ENCODE results near the gene CITED1.

DNA sequence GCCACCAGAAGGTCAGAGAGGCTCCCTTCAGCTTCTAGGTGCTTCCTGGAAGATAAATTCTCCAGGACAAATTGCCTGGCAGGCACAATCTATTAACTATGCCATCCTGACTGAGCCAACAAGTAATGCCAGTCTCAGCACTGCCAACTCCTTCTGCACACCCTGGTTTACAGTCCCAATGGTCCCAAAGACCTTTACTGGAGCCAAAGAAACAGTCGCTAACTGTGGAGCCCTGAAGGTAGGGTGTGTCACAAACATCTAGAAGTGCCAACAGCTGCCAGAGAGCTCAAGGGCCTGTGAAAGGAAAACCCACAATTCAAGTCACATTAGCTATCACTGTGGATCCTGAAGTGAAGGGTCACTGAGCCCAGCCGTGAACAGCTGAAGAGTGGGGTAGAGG lies 34.9 kb upstream of the CITED1 start:
- TF ChIP-seq POLR2AphosphoS5 (IDR thresholded peaks at IDR 0.05; ENCODE audit: low read depth, low read length) (no peak), CTCF (IDR thresholded peaks at IDR 0.05 in 2 of 3, conservative IDR thresholded peaks at IDR 0.05 in 1 of 3; ENCODE audit: borderline replicate concordance in 1 of 3, insufficient read depth in 1 of 3, low read depth in 2 of 3, low read length in 2 of 3) (no peak), EZH2 (IDR thresholded peaks at IDR 0.05) (no peak), POLR2A (IDR thresholded peaks at IDR 0.05; ENCODE audit: borderline replicate concordance, extremely low read depth, insufficient read depth, insufficient read length) (no peak), REST (IDR thresholded peaks at IDR 0.05; ENCODE audit: low read depth) (no peak), CBX3 (IDR thresholded peaks at IDR 0.05; ENCODE audit: low read depth) (no peak), EZH2phosphoT487 (IDR thresholded peaks at IDR 0.05; ENCODE audit: borderline replicate concordance) (no peak), SP1 (IDR thresholded peaks at IDR 0.05; ENCODE audit: low read depth) (no peak)
